Measurements from ENCODE around the gene HCN2. TPM values are rescaled to one million over a fixed set of nuclear protein-coding genes. Genes with fewer than 3 reads are reported as not detected.
"Not testable (repeated sequence)": the region's sequence is repeated elsewhere in the genome, so short reads cannot be mapped to it uniquely, and the experiment has no call there.

HCN2 gene
- polyA plus RNA-seq, 4 donors: 0.19 to 0.74 (median 0.38) TPM

DNA sequence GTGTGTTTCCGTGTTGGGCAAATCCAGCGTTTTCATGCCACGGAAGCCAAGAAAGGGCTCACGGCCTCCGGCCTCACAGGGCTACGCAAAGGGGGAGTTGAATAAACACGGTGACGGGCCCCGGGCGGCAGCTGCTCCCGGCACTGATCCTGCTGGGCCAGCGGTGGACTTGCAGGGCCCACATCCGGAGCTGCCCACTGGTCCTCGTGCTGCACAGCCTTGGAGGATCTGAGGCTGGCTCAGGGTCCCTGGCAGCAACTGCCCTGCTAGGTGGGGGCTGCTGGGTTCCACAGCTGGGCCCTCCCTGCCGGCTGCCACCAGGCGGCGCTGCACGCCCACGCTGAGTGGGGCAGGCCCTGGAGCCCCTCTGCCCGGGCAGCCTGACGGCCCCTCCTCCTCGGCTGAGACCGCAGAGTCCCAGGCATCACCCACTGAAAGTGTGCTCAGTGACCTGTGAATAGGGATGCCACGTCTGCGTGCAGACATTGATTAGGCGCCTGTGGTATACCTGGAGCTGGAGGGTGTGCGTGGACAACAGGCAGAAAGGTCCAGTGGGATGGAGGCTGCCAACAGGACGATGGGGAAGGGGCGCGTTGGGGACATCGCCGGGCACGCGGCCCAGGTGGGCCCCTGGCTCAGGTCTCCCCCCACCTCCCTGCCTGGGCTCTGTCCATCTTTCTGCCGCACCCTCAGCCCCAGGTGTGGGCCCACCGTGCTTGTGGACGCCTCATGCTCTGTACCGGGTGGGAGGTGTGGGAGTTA, 5.3 kb upstream of the HCN2 start:
- no peak for DNase-seq (ENCODE audit: low read depth in 4 of 4, low spot score in 3 of 4)

DNA sequence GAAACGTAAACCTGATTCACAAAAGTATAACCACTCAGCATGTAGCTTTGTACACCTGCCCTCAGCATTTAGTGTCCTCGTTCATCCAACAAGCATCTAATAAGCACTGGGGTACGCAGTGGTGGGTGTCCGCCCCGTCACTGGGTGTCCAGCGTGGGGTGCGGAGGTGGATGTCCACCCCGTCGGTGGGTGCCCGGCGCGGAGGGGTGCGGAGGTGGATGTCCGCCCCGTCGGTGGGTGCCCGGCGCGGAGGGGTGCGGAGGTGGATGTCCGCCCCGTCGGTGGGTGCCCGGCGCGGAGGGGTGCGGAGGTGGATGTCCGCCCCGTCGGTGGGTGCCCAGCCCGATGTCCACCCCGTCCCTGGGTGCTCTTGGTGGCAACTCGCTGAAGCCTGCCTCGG, 4.5 kb upstream of the HCN2 start:
- DNase-seq (ENCODE audit: low read depth in 4 of 4, low spot score in 3 of 4): not testable (repeated sequence)

DNA sequence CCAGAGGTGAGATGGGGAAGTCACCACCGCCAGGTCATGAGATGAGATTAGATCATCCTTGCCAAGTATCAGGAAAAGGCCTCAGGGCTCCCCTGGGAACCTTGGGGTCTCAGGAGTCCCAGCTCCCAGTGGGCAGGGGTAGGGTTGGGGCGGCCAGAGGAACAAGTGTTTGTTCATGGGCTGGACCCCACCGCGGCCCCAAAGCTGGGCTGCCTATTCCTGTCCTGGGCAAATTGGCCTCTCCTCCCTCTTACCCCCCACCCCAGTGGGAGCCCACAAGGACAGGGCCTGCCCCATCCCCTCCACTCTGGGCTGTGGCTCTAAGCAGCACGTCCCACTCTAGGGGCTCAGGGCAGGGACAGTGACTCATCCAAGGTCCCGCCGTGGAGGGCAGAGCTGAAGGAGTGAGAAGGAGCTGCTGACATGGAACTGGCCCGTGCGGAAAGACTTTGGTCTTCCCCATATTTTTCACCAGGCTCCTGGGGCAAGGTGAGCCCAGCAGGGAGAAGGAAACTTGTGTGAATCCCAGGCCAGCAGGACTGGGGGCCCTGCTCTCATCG, 4.0 kb upstream of the HCN2 start:
- no peak for DNase-seq (ENCODE audit: low read depth in 4 of 4, low spot score in 3 of 4)

DNA sequence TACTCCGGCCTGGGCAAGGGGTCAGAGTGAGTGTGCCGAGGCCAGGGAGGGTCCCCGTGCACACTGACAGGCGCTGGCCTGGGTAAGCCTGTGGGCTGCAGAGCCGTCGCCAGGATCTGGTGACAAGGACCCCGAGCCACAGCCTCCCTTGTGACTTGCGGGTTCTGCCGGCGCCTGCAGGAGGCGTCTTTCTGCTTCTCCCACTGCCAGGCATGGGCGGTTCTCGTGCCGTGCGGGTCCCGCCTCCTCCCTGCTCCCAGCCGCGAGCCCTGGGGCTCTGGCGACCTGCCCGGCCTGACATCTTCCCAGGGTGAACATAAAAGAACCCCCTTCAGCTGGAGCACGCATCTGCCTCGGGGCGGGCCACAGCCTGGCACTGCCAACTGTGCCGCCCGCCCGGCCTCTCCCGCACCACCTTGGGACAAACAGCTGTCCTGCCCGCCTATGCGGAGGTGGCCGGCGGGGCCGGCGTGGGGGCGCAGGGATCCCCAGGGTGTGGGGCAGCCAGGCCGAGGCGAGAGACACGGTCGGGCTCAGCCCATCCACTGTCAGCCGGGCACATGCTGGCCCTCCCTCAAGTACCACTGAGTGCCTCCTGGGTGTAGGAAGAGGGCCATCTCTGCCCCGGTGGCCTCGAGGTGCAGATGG, 1.5 kb upstream of the HCN2 start:
- DNase-seq (ENCODE audit: low read depth in 4 of 4, low spot score in 3 of 4): no peak

DNA sequence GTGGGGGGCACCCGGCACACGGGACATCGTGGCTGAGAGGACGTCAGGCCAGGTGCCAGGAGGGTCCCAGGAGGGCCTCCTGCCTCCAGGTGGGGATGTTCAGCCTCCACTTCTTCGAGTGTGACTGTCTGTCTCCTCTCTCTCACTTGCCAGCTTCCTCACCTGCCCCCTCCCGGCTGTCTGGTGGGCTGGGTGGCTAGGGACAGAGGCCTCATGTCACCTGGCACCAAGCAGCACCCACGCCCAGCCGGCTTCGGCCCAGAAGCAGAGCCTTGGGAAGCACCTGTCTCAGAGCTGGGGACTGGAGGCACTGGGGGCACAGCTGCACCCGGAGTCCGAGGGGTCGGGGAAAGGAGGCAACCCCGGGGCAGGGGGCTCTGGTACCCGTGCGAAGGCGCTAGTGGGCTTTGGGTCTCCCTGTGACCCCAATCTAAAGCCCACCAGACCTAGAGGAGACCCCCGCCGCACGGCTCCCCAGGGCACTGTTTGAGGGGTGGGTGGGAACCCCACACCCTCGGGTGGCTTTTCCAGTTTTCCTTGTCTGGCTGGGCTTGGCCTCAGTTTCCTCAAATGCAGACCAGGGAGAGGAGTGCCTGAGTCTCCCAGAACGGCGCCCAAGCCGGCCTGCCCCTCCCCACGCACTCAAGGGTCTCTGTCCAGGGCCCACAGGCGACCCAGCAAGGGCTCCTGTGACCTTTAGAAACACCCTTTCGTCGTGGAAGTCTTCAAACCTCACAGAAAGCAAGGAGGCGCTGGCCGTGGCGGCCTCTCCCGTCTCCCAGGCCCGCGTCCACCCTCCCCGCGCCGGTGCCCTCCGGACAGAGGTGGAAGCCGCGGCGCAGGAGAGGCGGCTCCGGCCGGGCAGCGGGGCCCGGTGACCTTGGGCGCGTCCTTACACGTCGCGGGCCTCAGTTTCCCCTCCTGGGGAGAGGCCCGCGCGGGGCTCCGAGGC, 664 bp upstream of the HCN2 start:
- no peak for DNase-seq (ENCODE audit: low read depth in 4 of 4, low spot score in 3 of 4)

DNA sequence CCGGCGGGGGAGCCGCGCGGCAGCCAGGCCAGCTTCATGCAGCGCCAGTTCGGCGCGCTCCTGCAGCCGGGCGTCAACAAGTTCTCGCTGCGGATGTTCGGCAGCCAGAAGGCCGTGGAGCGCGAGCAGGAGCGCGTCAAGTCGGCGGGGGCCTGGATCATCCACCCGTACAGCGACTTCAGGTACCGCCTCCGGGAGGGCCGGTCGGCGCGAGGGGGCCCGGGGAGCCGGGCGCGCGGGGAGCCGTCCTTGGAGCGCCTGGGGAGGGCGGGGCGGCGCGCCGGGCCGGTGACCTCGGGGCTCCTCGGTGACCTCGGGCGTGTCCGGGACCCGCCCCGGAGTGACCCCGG, 690 bp downstream of the HCN2 start:
- DNase-seq (ENCODE audit: low read depth in 4 of 4, low spot score in 3 of 4): no peak

DNA sequence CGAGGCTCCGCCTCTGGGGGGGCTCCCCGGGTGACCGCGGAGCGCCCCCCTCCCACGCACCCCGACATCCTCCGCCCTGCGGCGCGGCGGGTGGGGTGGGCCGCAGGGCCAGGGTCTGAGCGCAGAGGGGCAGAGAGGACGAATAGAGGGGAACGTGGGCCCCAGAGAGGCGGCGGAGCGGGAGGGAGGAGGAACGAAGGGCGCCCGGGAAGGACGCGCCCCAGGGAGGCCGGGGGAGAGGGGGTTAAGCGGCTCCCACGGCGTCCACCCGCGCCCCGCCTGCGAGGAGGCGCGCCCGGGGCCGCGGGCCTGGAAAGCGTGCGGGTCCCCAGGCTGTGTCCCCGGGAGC, 1.0 kb downstream of the HCN2 start:
- no peak for DNase-seq (ENCODE audit: low read depth in 4 of 4, low spot score in 3 of 4)

DNA sequence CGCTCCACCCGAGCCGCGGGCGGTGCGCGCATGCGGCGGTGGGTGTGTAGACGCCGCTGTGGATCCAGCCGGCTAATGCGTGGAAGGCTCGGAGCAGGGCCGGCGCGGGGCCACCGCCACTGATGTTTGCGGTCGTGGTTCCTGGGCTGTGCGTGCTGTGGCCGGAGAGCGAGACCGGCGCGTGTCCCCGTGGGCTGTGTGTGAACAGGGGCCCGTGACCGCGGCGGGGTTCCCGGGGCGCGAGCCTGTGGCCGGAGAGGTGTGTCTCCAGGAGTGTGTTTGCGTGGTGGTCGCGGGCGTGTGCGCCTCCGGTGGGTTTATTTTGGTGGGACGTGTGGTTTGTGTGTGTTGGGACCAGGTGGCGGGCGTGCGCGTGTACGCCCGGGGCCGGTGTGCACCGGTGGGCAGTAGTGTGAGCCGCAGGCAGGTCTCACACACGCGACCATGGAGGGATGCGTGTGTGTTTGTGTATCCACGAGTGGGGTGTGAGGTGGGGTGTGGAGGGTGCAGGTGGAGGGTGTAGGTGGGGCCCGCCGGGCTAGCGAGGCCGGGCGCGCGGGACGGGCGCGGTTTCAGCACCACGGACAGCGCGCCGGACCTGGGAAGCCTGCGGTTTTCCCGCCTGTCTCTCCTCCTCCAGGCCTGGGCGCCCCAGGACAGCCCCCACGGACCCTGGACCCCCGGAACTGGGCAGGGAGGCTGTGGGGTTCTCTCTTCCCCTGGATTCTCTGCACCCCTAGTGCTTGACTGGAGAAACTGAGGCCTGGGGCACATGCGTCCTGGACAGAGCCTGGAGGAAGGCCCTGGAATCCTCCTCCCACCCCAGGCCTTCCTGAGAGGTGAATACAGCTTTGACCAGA, 1.6 kb downstream of the HCN2 start:
- no peak for DNase-seq (ENCODE audit: low read depth in 4 of 4, low spot score in 3 of 4)

DNA sequence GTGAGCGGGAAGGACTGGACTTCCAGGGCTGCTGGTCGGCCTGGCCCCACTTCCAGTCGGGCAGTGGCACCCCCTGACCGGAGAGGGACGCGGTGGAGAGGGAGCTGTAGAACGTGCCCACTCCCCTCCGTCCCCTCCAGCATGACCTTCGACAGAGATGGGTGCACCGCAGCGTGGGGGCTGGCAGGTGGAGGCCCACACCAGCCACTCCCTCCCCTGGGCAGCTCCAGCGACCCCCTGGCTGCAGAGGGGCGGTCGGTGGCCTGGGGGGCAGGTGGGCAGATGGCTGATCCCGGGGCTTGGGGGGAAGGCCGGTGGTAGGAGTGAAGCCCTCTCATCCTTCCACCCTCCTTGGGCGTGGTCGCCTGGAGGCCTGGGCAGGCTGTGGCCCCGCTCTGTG, 2.4 kb downstream of the HCN2 start:
- DNase-seq (ENCODE audit: low read depth in 4 of 4, low spot score in 3 of 4): no peak

DNA sequence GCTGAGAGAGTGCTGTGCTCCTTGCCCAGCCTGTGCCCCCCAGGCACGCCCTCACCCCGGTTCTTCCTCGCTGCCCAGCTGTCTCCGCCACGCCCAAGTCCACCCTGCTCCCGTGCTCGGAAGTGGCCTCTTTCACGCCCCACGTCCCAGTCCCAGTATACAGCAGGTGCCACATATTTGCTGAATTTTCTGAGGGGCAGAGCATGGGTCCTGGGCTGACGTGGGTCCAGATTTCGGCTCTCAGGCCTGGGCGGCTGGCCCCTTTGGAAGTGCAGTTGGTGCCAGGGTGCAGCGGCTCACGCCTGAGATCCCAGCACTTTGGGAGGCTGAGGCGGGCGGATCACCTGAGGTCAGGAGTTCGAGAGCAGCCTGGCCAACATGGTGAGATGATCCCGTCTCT, 3.4 kb downstream of the HCN2 start:
- no peak for DNase-seq (ENCODE audit: low read depth in 4 of 4, low spot score in 3 of 4)

DNA sequence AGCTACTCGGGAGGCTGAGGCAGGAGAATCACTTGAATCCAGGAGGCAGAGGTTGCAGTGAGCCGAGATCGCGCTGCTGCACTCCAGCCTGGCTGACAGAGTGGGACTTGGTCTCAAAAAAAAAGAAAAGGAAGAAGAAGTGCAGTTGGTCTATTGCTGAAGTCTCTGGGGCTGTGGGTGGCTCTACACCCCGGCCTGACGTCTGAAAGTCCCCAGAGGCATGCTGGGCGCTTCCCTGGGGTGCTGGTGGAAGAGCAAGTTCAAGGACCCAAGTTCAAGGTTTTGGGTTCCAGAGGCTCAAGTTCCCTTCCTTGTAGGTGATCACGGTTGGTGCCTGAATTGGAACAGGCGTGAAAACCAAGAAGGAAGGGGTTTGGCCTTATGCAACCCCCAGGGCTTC, 3.8 kb downstream of the HCN2 start:
- no peak for DNase-seq (ENCODE audit: low read depth in 4 of 4, low spot score in 3 of 4)

DNA sequence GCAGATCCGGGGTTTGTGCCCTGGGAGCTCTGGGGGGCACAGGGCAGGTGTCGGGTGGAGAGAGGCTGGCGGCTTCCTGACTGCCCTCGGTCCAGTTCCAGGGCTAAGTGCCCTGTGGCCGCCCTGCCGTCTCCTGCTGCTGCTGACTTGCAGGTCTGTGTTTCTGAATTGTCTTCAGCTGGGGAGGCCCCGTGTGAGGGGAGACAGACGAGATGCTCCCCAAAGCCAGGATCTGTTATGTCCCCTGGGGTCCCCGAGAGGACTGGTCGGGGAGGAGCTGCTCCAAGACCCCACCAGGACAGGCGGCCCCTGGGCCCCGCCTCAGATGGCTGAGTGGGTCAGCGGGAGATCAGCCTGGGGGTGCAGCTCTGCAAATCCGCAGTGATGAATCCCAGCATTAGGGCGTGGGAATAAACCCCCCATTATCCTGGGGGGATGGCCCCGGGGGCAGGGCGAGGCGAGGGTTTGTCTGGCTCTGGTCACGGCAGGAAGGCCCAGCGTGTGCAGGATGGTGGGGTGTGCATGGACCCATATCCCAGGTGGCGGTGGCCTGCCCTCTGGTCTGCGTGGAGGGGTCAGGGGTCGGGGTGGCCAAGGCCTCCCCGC, 4.7 kb downstream of the HCN2 start:
- DNase-seq (ENCODE audit: low read depth in 4 of 4, low spot score in 3 of 4): no peak

DNA sequence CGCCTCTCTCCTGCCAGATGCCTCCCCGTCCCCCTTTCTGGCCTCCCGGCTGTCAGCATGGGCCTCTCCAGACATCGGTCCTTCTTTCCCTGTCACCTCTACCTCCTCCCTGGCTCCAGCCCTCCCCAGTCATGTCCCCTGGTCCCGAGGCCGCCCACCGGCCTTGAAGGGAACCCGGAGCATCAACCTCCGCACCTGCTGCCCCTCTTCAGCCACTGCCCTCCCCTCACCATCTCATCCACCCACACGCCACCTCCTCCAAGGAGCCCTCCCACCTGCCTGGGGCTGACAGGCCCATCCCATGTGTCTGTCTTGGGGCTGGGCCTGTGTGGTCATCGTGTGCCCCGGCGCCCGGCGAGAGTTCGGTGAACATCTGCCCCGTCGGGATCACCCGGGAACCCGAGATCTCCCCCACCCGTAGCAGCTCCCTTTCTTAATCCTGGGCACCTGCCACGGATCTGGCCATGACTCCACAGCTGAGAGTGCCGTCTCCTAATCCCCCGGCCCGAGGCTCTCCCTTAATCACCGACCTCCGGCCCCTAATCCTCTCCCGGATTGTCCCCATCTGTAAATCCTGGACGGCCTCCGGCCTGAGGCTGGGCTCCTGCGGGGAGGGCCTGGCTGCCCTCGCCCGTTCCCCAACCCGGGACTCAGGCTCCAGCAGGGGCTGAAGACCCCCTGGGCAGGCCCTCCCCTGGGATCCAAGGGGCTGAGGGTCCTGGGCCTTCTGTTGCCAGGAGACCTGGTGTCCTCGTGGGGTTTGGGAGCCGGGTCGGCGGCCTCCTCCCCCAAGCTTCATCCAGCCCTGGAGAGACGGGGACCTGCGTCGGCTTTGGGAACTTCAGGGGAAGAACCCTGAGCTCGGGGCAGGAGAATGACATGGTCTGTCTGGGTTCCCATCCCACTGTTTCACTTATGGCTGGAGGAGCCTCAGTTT, 5.9 kb downstream of the HCN2 start:
- DNase-seq (ENCODE audit: low read depth in 4 of 4, low spot score in 3 of 4): no peak

DNA sequence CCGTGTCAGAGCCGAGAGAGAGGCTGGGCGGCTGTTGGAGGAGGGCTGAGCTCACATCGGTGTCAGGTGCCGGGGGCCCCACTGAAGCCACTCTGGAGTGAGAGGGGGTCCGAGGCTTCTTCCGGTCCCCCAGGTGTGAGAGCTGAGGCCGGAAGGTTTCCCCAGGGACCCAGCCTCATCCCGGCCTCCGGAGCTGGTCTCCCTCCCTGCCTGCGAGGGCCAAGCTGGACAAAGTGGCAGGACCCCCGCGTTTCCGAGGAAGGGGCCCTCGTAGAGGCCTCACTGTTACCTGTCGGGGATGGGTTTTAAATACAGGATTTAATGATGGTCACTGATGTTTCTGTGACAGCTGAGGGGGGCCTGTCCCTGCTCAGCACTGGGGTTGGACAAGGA, 6.6 kb downstream of the HCN2 start:
- DNase-seq (ENCODE audit: low read depth in 4 of 4, low spot score in 3 of 4): no peak

DNA sequence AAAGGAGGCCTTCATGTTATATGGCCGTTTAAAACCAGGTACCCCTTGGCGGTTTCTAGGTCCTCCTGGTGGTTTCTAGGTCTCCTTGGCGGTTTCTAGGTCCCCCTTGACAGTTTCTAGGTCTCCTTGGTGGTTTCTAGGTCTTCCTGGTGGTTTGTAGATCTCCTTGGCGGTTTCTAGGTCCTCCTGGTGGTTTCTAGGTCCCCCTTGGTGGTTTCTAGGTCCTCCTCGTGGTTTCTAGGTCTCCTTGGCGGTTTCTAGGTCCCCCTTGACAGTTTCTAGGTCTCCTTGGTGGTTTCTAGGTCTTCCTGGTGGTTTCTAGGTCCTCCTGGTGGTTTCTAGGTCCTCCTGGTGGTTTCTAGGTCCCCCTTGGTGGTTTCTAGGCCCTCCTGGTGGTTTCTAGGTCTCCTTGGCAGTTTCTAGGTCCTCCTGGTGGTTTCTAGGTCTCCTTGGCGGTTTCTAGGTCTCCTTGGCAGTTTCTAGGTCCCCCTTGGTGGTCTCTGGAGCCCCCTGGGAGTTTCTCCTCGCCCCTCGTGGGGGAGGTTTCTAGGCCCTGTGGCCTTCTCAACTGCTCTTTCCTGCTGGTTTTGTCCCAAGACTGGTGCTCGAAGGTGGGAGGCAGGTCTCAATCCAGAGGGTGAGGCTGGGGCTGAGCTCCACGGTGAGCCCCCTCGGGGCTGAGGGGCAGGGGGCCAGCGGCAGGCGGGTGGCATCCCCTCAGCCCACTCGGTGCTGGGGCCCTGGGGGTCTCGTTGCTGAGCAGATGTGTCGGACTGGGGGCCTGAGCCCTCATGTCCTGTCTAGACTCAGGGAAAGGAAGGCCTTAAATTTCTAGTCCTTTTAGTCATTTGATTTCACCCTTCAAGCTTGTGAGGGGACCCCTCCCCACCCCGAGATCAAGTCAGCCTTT, 8.0 kb downstream of the HCN2 start:
- no peak for DNase-seq (ENCODE audit: low read depth in 4 of 4, low spot score in 3 of 4)

DNA sequence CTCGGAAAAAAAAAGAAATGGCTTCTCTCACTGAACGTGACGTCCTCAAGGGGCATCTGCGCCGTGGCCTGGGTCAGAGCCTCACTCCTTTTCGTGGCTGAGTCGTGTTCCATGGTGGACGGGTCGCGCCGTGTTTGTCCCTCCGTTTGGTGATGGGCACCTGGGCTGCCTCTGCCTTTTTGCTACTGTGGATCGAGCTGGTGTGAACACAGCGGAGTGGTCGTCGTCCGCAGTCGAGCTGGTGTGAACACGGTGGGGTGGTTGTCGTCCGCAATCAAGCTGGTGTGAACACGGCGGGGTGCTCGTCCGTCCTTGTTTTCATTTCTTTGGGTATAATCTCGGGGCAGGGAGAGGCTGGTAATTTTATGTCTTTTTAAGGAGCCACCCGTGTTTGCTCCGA, 11.6 kb downstream of the HCN2 start:
- DNase-seq (ENCODE audit: low read depth in 4 of 4, low spot score in 3 of 4): no peak

DNA sequence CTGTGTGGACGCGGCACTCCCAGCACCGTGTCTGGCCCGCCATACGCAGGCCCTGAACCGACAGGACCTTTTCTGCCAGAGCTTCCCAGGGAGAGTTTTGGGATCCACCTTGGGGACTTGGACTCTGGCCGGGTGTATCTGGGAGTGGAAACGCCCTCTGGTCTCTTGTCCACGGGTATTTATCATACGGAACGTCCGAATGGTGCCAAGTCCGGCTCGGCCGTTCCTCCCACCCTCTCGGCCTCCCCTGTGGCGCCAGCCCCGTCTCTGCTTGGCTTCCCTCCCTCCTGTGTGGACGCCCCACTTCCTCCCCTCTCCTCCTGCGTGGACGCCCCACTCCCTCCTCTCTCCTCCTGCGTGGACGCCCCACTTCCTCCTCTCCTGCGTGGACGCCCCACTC, 12.1 kb downstream of the HCN2 start:
- DNase-seq (ENCODE audit: low read depth in 4 of 4, low spot score in 3 of 4): no peak

All from left renal pelvis (tissue), 4 donors.